ENCODE results near the gene OPCML.

Gene OPCML

GRCh38 chr11:132987936-132988335 lies 544.4 kb downstream of the OPCML start:
- intact Hi-C loops (cut with micrococcal nuclease): no loop called here
- H3K4me3 Mint-ChIP-seq: no peak overlapping the region
- H3K4me1 Mint-ChIP-seq (ENCODE audit: low read depth): no peaks in the 10 kb centered on the region
- no peaks in the 10 kb centered on the region for H3K9me3 Mint-ChIP-seq
- H3K27me3 Mint-ChIP-seq: no peaks in the 10 kb centered on the region
- no peak overlapping the region for H3K27ac Mint-ChIP-seq
- H3K36me3 Mint-ChIP-seq (ENCODE audit: low read depth): no peaks in the 10 kb centered on the region

- intact Hi-C loops (cut with micrococcal nuclease): no loop called here
- no peaks in the 10 kb centered on the region for H3K27me3 Mint-ChIP-seq
- H3K4me1 Mint-ChIP-seq (ENCODE audit: low read depth): no peaks in the 10 kb centered on the region
- no peak overlapping the region for H3K27ac Mint-ChIP-seq
- no peaks in the 10 kb centered on the region for H3K36me3 Mint-ChIP-seq (ENCODE audit: low read depth)
- no peak overlapping the region for H3K4me3 Mint-ChIP-seq
- no peaks in the 10 kb centered on the region for H3K9me3 Mint-ChIP-seq
Measured at GRCh38 chr11:132983641-132983978, 548.7 kb downstream of the OPCML start.

DNA sequence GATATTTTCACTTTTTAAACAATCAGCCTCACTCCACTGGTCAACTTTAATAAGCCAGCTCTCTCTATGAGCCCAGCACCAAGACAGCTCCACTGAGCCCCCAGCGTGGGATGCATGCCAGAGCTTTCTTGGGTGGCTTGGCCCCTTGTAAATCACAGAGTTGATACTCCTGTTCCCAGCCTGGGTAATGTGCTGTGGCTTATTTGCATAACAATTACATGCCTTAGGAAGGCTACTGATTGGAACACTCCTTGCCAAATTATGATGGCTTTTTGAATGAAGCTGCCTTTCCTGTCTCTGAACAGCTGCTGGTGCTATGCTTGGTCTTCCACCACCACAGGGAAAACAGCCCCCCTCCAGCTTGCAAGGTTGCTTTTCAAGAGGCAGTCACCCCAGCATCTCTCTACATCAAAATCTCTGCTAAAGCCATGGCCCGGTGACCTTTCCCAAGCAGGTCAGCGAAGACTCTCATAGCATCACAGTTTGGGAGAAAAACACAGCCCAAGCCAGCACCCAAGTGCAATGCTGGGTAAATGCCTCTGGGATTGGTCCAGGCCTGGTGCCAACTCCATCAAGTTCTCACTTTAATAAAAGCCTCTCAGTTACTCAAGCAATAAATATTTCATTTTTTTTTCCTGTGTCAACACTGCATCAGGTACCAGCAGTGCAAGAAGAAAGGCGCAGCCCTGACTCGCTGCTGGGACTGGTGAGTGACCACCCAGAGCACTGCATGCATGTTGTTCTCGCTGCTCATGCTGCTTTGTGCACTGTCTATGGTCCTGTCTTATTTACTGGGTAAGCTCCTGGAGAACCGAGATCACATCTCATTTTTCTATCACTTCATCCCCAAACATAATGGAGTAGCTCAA lies 549.3 kb downstream of the OPCML start:
- Mint-ChIP-seq H3K27ac (no peak overlapping the region), H3K36me3 (ENCODE audit: low read depth) (no peaks in the 10 kb centered on the region), H3K27me3 (no peaks in the 10 kb centered on the region), H3K4me1 (ENCODE audit: low read depth) (no peaks in the 10 kb centered on the region), H3K9me3 (no peaks in the 10 kb centered on the region), H3K4me3 (no peak overlapping the region)
- intact Hi-C loops (cut with micrococcal nuclease): no loop called here

DNA sequence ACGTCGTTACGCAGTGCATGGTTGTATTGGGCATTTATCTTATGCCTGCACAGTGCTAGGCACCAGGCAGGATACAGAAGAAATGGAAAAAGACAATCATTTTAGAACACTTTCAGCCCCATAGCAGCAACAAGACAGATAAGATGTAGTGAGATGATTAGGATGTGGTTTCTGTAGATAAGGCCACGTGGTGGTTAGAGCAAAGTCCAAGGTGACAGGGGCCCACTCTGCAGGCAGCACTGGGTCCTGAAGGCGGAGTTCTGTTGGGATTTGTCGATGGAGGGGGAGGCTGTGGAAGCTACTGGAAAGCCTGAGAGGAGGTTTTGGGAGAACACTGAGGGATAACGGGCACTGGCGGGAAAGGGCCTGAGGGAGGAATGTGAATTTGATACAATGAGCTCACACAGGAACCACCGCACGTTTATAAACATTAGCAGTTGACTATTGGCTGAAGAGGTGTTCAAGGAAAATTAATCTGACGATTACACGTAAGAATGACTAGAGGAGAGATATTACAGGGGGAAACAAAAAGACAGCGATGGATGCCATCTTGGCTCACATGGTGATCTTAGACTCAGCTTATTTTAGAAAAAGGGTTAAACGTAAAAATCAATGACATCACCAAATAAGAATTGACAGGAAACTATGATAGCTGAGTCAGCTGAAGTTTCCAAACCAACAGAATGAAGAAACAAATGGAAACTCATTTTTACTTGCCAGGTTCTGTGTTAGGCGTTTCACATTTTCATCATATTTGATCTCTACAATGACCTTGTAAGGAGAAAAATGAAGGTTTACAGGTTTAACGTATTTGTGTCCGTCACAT lies 551.0 kb downstream of the OPCML start:
- Mint-ChIP-seq H3K9me3 (no peaks in the 10 kb centered on the region), H3K4me1 (ENCODE audit: low read depth) (no peaks in the 10 kb centered on the region), H3K27ac (no peak overlapping the region), H3K4me3 (no peak overlapping the region), H3K36me3 (ENCODE audit: low read depth) (no peaks in the 10 kb centered on the region), H3K27me3 (no peaks in the 10 kb centered on the region)
- intact Hi-C loops (cut with micrococcal nuclease): no loop called here

GRCh38 chr11:132980670-132981069 lies 551.6 kb downstream of the OPCML start:
- no peak overlapping the region for H3K4me3 Mint-ChIP-seq
- no peak overlapping the region for H3K27ac Mint-ChIP-seq
- no peaks in the 10 kb centered on the region for H3K36me3 Mint-ChIP-seq (ENCODE audit: low read depth)
- H3K27me3 Mint-ChIP-seq: no peaks in the 10 kb centered on the region
- no peaks in the 10 kb centered on the region for H3K9me3 Mint-ChIP-seq
- intact Hi-C loops (cut with micrococcal nuclease): no loop called here
- no peaks in the 10 kb centered on the region for H3K4me1 Mint-ChIP-seq (ENCODE audit: low read depth)

- Mint-ChIP-seq H3K4me3 (no peak overlapping the region), H3K27me3 (no peaks in the 10 kb centered on the region), H3K36me3 (ENCODE audit: low read depth) (no peaks in the 10 kb centered on the region), H3K4me1 (ENCODE audit: low read depth) (no peaks in the 10 kb centered on the region), H3K27ac (no peak overlapping the region), H3K9me3 (no peaks in the 10 kb centered on the region)
- intact Hi-C loops (cut with micrococcal nuclease): no loop called here
Measured at GRCh38 chr11:132977746-132978145, 554.6 kb downstream of the OPCML start.

GRCh38 chr11:132977241-132977640 lies 555.1 kb downstream of the OPCML start:
- Mint-ChIP-seq H3K27ac (no peak overlapping the region), H3K4me1 (ENCODE audit: low read depth) (no peaks in the 10 kb centered on the region), H3K27me3 (no peaks in the 10 kb centered on the region), H3K9me3 (no peaks in the 10 kb centered on the region), H3K36me3 (ENCODE audit: low read depth) (no peaks in the 10 kb centered on the region), H3K4me3 (no peak overlapping the region)
- intact Hi-C loops (cut with micrococcal nuclease): no loop called here

GRCh38 chr11:132976115-132976514 lies 556.2 kb downstream of the OPCML start:
- H3K4me1 Mint-ChIP-seq (ENCODE audit: low read depth): no peaks in the 10 kb centered on the region
- H3K9me3 Mint-ChIP-seq: no peaks in the 10 kb centered on the region
- intact Hi-C loops (cut with micrococcal nuclease): no loop called here
- H3K27ac Mint-ChIP-seq: no peak overlapping the region
- H3K27me3 Mint-ChIP-seq: no peaks in the 10 kb centered on the region
- H3K36me3 Mint-ChIP-seq (ENCODE audit: low read depth): no peaks in the 10 kb centered on the region
- H3K4me3 Mint-ChIP-seq: no peak overlapping the region

DNA sequence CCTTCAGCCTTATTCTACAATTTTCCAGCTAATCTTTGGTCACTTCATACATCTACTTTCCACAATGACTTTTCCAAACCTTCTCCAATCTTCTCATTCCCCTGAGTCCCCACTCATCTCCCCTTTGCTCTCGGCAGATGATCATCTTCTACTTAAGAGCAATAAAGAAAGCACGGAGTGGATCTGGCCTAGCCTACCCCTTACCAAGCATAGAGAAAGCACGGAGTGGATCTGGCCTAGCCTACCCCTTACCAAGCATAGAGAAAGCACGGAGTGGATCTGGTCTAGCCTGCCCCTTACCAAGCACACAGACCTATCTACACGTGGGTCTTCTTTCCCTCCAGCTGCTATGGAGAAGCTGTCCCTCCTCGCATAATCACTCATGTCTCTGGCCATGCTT lies 558.6 kb downstream of the OPCML start:
- no peaks in the 10 kb centered on the region for H3K9me3 Mint-ChIP-seq
- H3K27me3 Mint-ChIP-seq: no peaks in the 10 kb centered on the region
- intact Hi-C loops (cut with micrococcal nuclease): no loop called here
- H3K36me3 Mint-ChIP-seq (ENCODE audit: low read depth): no peaks in the 10 kb centered on the region
- H3K27ac Mint-ChIP-seq: no peak overlapping the region
- no peaks in the 10 kb centered on the region for H3K4me1 Mint-ChIP-seq (ENCODE audit: low read depth)
- H3K4me3 Mint-ChIP-seq: no peak overlapping the region

DNA sequence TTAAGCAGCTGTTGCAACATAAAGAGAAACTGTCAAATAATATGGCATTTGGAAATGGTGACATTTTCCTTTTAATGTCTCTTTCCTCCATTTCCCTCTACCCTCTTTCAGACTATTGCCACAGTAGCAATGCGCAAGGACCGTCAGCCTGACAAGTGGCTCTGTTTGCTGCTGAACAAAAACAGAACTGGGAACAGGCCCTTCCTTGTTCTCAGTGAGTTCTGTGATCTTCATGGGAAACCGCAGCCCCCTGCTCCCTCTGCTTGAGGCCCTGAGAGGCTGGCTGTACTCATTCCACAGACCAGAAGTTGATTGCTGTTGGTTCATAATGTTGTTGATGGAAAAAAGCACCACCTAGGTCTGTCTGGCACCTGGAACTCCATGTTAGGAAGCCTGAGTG lies 559.7 kb downstream of the OPCML start:
- Mint-ChIP-seq H3K27me3 (no peaks in the 10 kb centered on the region), H3K27ac (no peak overlapping the region)
- intact Hi-C loops (cut with micrococcal nuclease): no loop called here

GRCh38 chr11:132971351-132971750 lies 561.0 kb downstream of the OPCML start:
- H3K27ac Mint-ChIP-seq: no peak overlapping the region
- H3K36me3 Mint-ChIP-seq (ENCODE audit: low read depth): no peaks in the 10 kb centered on the region
- no peaks in the 10 kb centered on the region for H3K4me1 Mint-ChIP-seq (ENCODE audit: low read depth)
- H3K9me3 Mint-ChIP-seq: no peaks in the 10 kb centered on the region
- intact Hi-C loops (cut with micrococcal nuclease): no loop called here
- no peak overlapping the region for H3K4me3 Mint-ChIP-seq
- H3K27me3 Mint-ChIP-seq: no peaks in the 10 kb centered on the region

More for the DNA sequence above, 559.7 kb downstream of the OPCML start:
- Mint-ChIP-seq H3K4me3 (no peak overlapping the region), H3K4me1 (ENCODE audit: low read depth) (no peaks in the 10 kb centered on the region), H3K36me3 (ENCODE audit: low read depth) (no peaks in the 10 kb centered on the region), H3K9me3 (no peaks in the 10 kb centered on the region)

GRCh38 chr11:132969892-132970291 lies 562.4 kb downstream of the OPCML start:
- Mint-ChIP-seq H3K4me1 (ENCODE audit: low read depth) (no peaks in the 10 kb centered on the region), H3K36me3 (ENCODE audit: low read depth) (no peaks in the 10 kb centered on the region), H3K27me3 (no peaks in the 10 kb centered on the region), H3K4me3 (no peak overlapping the region), H3K27ac (no peak overlapping the region), H3K9me3 (no peaks in the 10 kb centered on the region)
- intact Hi-C loops (cut with micrococcal nuclease): no loop called here

DNA sequence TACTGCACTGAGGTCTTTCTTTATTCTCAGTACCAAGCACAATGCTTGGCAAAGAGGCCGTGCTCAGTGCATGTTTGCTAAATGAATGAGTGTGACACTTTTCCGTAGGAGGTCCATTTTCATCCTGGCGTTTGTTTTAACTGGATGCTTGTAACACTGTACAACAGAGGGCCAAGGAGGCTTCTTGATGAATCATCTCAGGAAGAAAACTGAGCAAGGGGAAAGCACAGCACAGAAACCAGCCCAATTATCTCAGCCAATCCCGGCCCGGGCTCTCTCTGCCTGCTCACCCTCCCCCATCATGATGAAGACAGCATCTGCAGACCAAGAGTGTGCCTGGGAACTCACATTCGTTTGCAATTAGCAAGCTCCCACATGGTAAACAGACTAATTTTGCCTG lies 570.3 kb downstream of the OPCML start:
- intact Hi-C loops (cut with micrococcal nuclease): no loop called here
- H3K36me3 Mint-ChIP-seq (ENCODE audit: low read depth): no peaks in the 10 kb centered on the region
- no peaks in the 10 kb centered on the region for H3K4me1 Mint-ChIP-seq (ENCODE audit: low read depth)
- no peak overlapping the region for H3K4me3 Mint-ChIP-seq
- H3K27ac Mint-ChIP-seq: no peak overlapping the region
- H3K9me3 Mint-ChIP-seq: no peaks in the 10 kb centered on the region
- H3K27me3 Mint-ChIP-seq: no peaks in the 10 kb centered on the region

DNA sequence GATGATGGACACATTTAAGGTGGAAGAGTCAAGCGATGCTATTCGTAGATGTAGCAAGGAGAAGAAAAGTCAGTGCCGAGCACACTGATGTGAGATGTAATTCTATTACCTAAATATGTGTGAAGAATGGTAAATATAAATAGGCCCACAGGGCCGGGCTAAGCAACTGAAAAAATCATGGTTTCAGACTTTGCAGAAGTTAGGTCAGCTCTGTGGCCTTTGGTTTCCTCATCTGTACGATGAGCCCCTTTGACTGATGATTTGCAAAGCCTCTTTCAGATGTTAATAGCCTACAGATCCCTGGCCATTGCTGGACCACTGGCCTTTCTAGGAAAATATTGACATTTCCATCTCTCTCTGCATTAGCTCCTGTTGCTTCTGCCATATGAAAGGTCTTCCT lies 570.8 kb downstream of the OPCML start:
- Mint-ChIP-seq H3K4me1 (ENCODE audit: low read depth) (no peaks in the 10 kb centered on the region), H3K27me3 (no peaks in the 10 kb centered on the region), H3K9me3 (no peaks in the 10 kb centered on the region), H3K36me3 (ENCODE audit: low read depth) (no peaks in the 10 kb centered on the region), H3K27ac (no peak overlapping the region), H3K4me3 (no peak overlapping the region)
- intact Hi-C loops (cut with micrococcal nuclease): no loop called here

All from dendritic cell treated with granulocyte-macrophage colony-stimulating factor and Interleukin-4, amounts not matched to agents 40 ng/mL and 50 ng/mL, for 4 days (primary cell).